ENCODE measurements around the gene JAM3. TPM values are rescaled to one million over a fixed set of nuclear protein-coding genes. Genes with fewer than 3 reads are reported as not detected.
A peak's percentile ranks its signal among the peaks of the same experiment; 100 is the strongest.

Gene JAM3
- total and polyA plus RNA-seq, 2 experiments from 2014 or later, result 36.6 to 51.3 TPM

DNA sequence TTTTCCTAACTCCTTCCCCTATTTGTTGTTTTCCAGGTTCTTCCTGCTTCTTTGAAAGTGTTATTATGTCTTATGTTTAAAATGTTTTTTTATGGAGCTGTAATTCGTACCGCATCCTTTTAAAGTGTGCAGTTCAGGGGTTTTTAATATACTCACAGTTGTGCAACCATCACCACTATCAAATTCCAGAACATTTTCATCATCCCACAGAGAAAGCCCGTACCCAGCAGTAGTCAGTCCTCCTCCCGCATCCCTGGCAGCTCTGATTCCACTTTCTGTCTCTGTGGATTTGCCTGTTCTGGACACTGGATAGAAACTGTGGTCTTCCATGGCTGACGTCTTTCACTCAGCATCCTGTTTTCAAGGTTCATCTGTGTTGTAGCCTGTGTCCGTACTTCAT, 73.7 kb downstream of the JAM3 start:
- TF ChIP-seq, protein P1, sequence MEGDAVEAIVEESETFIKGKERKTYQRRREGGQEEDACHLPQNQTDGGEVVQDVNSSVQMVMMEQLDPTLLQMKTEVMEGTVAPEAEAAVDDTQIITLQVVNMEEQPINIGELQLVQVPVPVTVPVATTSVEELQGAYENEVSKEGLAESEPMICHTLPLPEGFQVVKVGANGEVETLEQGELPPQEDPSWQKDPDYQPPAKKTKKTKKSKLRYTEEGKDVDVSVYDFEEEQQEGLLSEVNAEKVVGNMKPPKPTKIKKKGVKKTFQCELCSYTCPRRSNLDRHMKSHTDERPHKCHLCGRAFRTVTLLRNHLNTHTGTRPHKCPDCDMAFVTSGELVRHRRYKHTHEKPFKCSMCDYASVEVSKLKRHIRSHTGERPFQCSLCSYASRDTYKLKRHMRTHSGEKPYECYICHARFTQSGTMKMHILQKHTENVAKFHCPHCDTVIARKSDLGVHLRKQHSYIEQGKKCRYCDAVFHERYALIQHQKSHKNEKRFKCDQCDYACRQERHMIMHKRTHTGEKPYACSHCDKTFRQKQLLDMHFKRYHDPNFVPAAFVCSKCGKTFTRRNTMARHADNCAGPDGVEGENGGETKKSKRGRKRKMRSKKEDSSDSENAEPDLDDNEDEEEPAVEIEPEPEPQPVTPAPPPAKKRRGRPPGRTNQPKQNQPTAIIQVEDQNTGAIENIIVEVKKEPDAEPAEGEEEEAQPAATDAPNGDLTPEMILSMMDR (IDR thresholded peaks at IDR 0.05; ENCODE audit: low read depth, low read length), result no peak
- peaks cover 13% of the 10 kb centered on the region for H3K36me3 ChIP-seq

DNA sequence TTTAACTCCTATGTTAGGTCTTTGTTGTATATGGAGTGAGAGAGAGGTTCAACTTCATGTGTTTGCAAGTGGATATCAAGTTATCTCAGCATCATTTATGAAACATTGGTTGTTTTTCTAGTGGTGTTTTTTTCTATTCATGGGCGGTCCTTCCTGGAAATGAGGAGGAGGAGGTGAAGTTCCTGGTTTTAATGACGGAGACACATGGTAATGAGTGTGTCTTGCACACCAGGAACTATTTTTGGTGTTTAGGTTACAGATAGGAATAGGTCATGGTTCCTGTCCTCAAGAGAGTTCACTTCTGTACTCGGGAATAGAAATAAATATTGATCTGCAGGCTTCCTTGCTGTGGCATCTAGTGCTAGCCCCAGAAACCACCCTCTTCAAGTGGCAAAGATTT, 74.9 kb downstream of the JAM3 start:
- Histone ChIP-seq H3K36me3 (peaks cover 20% of the 10 kb centered on the region), H3K4me1 (ENCODE audit: low read depth) (no peaks in the 10 kb centered on the region), H3K4me3 (no peak overlapping the region), H3K9me3 (ENCODE audit: low read depth) (no peaks in the 10 kb centered on the region), H3K27ac (no peak overlapping the region), H3K27me3 (no peaks in the 10 kb centered on the region)
- no peak for DNase-seq (ENCODE audit: low read depth in 1 of 2, low spot score in 1 of 2)
- TF ChIP-seq, protein P1 (IDR thresholded peaks at IDR 0.05; ENCODE audit: low read depth, low read length), result no peak

More for the DNA sequence above, 73.7 kb downstream of the JAM3 start:
- no peaks in the 10 kb centered on the region for H3K9me3 ChIP-seq (ENCODE audit: low read depth)
- no peak overlapping the region for H3K4me3 ChIP-seq
- H3K4me1 ChIP-seq (ENCODE audit: low read depth), result no peaks in the 10 kb centered on the region
- peak in 1 of 2 donors; percentile 65 for DNase-seq (ENCODE audit: low read depth in 1 of 2, low spot score in 1 of 2)
- no peak overlapping the region for H3K27ac ChIP-seq
- no peaks in the 10 kb centered on the region for H3K27me3 ChIP-seq

DNA sequence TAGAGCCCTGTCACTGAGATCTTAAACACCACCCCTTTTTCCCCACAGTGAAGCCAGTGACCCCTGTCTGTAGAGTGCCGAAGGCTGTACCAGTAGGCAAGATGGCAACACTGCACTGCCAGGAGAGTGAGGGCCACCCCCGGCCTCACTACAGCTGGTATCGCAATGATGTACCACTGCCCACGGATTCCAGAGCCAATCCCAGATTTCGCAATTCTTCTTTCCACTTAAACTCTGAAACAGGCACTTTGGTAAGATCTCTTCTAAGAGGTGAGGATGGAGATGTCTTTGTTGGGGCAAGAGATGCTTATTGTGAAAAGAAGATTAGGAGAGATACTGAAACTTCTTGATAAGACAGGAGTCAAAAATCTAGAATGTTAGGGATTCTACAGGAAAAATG, 75.9 kb downstream of the JAM3 start:
- no peak overlapping the region for H3K4me3 ChIP-seq
- peaks cover 29% of the 10 kb centered on the region for H3K36me3 ChIP-seq
- no peak overlapping the region for H3K27ac ChIP-seq
- H3K9me3 ChIP-seq (ENCODE audit: low read depth), result no peaks in the 10 kb centered on the region
- no peaks in the 10 kb centered on the region for H3K4me1 ChIP-seq (ENCODE audit: low read depth)
- TF ChIP-seq, protein P1 (IDR thresholded peaks at IDR 0.05; ENCODE audit: low read depth, low read length), result no peak
- DNase-seq (ENCODE audit: low read depth in 1 of 2, low spot score in 1 of 2), result peak in 1 of 2 donors; percentile 26
- H3K27me3 ChIP-seq, result no peaks in the 10 kb centered on the region

DNA sequence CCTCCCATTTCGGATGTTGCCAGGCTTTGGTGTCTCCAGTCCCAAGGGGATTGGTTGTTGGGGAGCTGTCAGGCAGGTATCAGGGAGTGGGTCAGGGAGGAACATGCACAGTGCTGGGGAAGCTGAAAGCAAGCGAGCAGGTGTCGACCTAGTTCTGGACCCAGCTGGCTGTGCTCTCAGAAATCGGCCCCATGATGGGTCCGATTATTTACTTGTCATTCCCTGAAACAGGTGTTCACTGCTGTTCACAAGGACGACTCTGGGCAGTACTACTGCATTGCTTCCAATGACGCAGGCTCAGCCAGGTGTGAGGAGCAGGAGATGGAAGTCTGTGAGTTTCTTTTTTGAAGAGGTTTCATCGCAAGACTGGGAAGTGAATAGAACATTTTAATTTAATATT, 76.8 kb downstream of the JAM3 start:
- H3K27ac ChIP-seq, result no peak overlapping the region
- no peaks in the 10 kb centered on the region for H3K4me1 ChIP-seq (ENCODE audit: low read depth)
- H3K4me3 ChIP-seq, result no peak overlapping the region
- no peak for DNase-seq (ENCODE audit: low read depth in 1 of 2, low spot score in 1 of 2)
- H3K9me3 ChIP-seq (ENCODE audit: low read depth), result no peaks in the 10 kb centered on the region
- H3K27me3 ChIP-seq, result no peaks in the 10 kb centered on the region
- TF ChIP-seq, protein P1 (IDR thresholded peaks at IDR 0.05; ENCODE audit: low read depth, low read length), result no peak
- H3K36me3 ChIP-seq, result peaks cover 38% of the 10 kb centered on the region

DNA sequence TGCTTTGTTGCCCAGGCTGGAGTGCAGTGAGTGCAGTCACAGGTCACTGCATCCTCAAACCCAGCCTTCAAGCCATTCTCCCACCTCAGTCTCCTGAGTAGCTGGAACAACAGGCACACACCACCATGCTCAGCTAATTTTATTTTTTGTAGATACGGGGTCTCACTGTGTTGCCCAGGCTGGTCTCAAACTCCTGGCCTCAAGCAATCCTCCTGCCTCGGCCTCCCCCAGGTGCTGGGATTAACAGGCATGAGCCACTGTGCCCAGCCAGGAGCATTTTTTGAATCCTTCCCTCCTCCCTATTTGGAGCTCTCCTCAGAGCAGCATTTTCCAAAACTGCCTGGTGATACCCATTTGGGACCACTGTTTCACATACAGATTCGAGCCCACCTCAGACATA, 77.7 kb downstream of the JAM3 start:
- TF ChIP-seq, protein P1 (IDR thresholded peaks at IDR 0.05; ENCODE audit: low read depth, low read length), result no peak
- no peak overlapping the region for H3K4me3 ChIP-seq
- no peaks in the 10 kb centered on the region for H3K4me1 ChIP-seq (ENCODE audit: low read depth)
- no peaks in the 10 kb centered on the region for H3K27me3 ChIP-seq
- no peak for DNase-seq (ENCODE audit: low read depth in 1 of 2, low spot score in 1 of 2)
- H3K27ac ChIP-seq, result no peak overlapping the region
- peaks cover 39% of the 10 kb centered on the region for H3K36me3 ChIP-seq
- H3K9me3 ChIP-seq (ENCODE audit: low read depth), result no peaks in the 10 kb centered on the region

DNA sequence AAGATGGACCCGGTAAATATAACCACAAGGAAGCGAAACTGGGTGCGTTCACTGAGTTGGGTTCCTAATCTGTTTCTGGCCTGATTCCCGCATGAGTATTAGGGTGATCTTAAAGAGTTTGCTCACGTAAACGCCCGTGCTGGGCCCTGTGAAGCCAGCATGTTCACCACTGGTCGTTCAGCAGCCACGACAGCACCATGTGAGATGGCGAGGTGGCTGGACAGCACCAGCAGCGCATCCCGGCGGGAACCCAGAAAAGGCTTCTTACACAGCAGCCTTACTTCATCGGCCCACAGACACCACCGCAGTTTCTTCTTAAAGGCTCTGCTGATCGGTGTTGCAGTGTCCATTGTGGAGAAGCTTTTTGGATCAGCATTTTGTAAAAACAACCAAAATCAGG, 80.5 kb downstream of the JAM3 start:
- no peak overlapping the region for H3K27ac ChIP-seq
- H3K4me1 ChIP-seq (ENCODE audit: low read depth), result no peaks in the 10 kb centered on the region
- TF ChIP-seq, protein P1 (IDR thresholded peaks at IDR 0.05; ENCODE audit: low read depth, low read length), result no peak
- H3K9me3 ChIP-seq (ENCODE audit: low read depth), result no peaks in the 10 kb centered on the region
- DNase-seq (ENCODE audit: low read depth in 1 of 2, low spot score in 1 of 2), result no peak
- no peaks in the 10 kb centered on the region for H3K27me3 ChIP-seq
- H3K36me3 ChIP-seq, result peaks cover 48% of the 10 kb centered on the region
- H3K4me3 ChIP-seq, result no peak overlapping the region

Measured in cardiac muscle cell (in vitro differentiated cells and primary cell).